HL-60 (cell line): Measurements from ENCODE around the gene SPON1.

Experiments
- GABPA ChIP-seq: IDR thresholded peaks from 2 replicates; pipeline ENCODE4 v1.6.1; 2012; ENCODE audit warnings: low read depth
- POLR2AphosphoS5 ChIP-seq: IDR thresholded peaks from 2 replicates; pipeline ENCODE4 v1.6.1; 2012; ENCODE audit warnings: low read depth
- SPI1 ChIP-seq: IDR thresholded peaks from 2 replicates; pipeline ENCODE4 v1.6.1; 2012; ENCODE audit warnings: low read depth, mild to moderate bottlenecking, borderline replicate concordance
- TF ChIP-seq, protein P1 (sequence below): IDR thresholded peaks from one replicate; pipeline ENCODE4 v1.5.1; 2011; ENCODE audit warnings: low read length, control low read depth, inconsistent platforms; ENCODE audit not compliant: insufficient read depth
- TF ChIP-seq, protein P2 (sequence below): IDR thresholded peaks from 2 replicates; pipeline ENCODE4 v1.6.1; 2012; ENCODE audit warnings: low read depth; ENCODE audit not compliant: insufficient replicate concordance

DNA sequence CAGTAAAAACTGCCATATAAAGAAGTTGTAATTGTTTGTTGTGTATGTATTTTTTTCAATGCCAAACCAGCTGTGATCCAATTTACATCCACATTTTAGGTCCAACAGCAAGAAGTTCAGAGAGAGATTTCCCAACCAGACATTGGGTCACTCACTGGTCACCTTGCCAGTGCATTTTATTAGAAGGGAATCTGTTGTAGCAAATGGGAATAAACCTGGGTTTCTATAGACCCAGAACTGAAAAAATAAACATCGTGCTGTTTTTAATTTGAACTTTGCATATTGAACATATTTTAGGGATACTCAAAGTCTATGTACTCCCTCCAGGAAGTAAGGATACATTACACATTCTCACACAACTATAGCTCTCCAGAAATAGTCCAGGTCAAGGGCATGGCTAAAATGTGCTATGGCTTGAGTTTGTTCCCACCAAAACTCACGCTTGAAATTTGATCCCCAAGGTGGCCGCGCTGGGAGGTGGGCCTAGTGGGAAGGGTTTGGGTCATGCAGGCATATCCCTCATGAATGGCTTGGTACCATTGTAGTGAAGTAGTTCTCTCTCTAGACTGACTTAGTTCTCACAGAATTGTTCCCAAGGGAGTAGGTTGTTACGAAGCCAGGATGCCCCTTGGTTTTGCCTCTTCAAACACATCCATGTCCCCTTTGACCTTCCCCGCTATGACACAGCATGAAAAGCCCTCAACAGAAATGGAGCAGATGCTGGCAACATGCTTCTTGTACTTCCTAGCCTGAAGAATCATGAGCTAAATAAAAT lies 305.5 kb downstream of the SPON1 start:
- TF ChIP-seq POLR2AphosphoS5, result no peak
- TF ChIP-seq, protein P1, sequence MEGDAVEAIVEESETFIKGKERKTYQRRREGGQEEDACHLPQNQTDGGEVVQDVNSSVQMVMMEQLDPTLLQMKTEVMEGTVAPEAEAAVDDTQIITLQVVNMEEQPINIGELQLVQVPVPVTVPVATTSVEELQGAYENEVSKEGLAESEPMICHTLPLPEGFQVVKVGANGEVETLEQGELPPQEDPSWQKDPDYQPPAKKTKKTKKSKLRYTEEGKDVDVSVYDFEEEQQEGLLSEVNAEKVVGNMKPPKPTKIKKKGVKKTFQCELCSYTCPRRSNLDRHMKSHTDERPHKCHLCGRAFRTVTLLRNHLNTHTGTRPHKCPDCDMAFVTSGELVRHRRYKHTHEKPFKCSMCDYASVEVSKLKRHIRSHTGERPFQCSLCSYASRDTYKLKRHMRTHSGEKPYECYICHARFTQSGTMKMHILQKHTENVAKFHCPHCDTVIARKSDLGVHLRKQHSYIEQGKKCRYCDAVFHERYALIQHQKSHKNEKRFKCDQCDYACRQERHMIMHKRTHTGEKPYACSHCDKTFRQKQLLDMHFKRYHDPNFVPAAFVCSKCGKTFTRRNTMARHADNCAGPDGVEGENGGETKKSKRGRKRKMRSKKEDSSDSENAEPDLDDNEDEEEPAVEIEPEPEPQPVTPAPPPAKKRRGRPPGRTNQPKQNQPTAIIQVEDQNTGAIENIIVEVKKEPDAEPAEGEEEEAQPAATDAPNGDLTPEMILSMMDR, result no peak
- no peak for TF ChIP-seq GABPA
- TF ChIP-seq, protein P2, sequence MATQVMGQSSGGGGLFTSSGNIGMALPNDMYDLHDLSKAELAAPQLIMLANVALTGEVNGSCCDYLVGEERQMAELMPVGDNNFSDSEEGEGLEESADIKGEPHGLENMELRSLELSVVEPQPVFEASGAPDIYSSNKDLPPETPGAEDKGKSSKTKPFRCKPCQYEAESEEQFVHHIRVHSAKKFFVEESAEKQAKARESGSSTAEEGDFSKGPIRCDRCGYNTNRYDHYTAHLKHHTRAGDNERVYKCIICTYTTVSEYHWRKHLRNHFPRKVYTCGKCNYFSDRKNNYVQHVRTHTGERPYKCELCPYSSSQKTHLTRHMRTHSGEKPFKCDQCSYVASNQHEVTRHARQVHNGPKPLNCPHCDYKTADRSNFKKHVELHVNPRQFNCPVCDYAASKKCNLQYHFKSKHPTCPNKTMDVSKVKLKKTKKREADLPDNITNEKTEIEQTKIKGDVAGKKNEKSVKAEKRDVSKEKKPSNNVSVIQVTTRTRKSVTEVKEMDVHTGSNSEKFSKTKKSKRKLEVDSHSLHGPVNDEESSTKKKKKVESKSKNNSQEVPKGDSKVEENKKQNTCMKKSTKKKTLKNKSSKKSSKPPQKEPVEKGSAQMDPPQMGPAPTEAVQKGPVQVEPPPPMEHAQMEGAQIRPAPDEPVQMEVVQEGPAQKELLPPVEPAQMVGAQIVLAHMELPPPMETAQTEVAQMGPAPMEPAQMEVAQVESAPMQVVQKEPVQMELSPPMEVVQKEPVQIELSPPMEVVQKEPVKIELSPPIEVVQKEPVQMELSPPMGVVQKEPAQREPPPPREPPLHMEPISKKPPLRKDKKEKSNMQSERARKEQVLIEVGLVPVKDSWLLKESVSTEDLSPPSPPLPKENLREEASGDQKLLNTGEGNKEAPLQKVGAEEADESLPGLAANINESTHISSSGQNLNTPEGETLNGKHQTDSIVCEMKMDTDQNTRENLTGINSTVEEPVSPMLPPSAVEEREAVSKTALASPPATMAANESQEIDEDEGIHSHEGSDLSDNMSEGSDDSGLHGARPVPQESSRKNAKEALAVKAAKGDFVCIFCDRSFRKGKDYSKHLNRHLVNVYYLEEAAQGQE, result no peak
- no peak for TF ChIP-seq SPI1
